ENCODE results near the gene UBE4B.
"Not testable (repeated sequence)": the region's sequence is repeated elsewhere in the genome, so short reads cannot be mapped to it uniquely, and the experiment has no call there.

UBE4B gene

DNA sequence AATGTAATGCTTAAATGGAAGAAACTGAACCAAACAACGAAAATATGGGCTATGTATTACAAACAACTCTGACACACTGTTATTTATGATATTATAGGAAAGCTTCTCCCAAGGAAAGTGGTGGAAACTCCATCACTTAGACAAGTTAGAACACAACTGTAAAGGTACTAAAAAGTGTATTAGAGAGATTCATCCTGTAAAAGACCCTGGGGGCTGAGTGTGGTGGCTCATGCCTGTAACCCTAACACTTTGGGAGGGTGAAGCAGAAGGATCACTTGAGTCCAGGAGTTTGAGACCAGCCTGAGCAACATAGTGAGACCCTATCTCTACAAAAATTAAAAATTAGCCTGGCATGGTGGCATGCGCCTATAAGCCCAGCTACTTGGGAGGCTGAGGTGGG, 7.4 kb upstream of the UBE4B start:
- Histone ChIP-seq H3K18ac (ENCODE audit: low read length) (no peak overlapping the region), H2AFZ (ENCODE audit: insufficient read depth, low read length, poor library complexity) (no peak overlapping the region), H3K36me3 (ENCODE audit: control insufficient read depth in 1 of 2, insufficient read depth in 2 of 2, low read length in 2 of 2) (no peaks in the 10 kb centered on the region), H4K91ac (ENCODE audit: low read depth, low read length) (no peak overlapping the region), H3K23ac (ENCODE audit: low read length) (no peak overlapping the region), H2BK5ac (ENCODE audit: low read depth, low read length, poor library complexity) (no peak overlapping the region), H3K9me3 (ENCODE audit: insufficient read depth, low read depth, low read length) (no peaks in the 10 kb centered on the region), H3K4ac (ENCODE audit: low read depth, low read length) (no peak overlapping the region), H3K79me2 (ENCODE audit: control insufficient read depth, insufficient read depth, low read length, poor library complexity) (no peaks in the 10 kb centered on the region), H4K12ac (ENCODE audit: low read depth, low read length) (no peak overlapping the region), H2AK5ac (ENCODE audit: low read length) (no peak overlapping the region), H3K27me3 (ENCODE audit: insufficient read depth, low read length) (no peaks in the 10 kb centered on the region), H3K4me2 (ENCODE audit: low read length) (no peak overlapping the region), H3K27ac (ENCODE audit: low read depth, low read length) (no peak overlapping the region), H2BK120ac (ENCODE audit: insufficient read depth, low read length, poor library complexity) (no peak overlapping the region), H4K8ac (ENCODE audit: low read depth, low read length) (no peak overlapping the region), H3K4me3 (ENCODE audit: low read depth, low read length) (no peak overlapping the region), H3K79me1 (ENCODE audit: low read length) (no peaks in the 10 kb centered on the region), H3K4me1 (ENCODE audit: control insufficient read depth in 1 of 2, insufficient read depth in 2 of 2, low read length in 2 of 2) (no peaks in the 10 kb centered on the region), H3K14ac (ENCODE audit: low read length) (no peak overlapping the region), H3K9ac (ENCODE audit: low read length) (no peak overlapping the region), H2BK12ac (ENCODE audit: low read length) (no peak overlapping the region)
- DNase-seq = no peak
- no CpG with 5 or more reads among the region's 2 CpGs for WGBS (ENCODE audit: extremely low coverage, insufficient coverage, insufficient read length)

GRCh38 chr1:10027027-10027426, 5.7 kb upstream of the UBE4B start:
- Histone ChIP-seq H4K8ac (ENCODE audit: low read depth, low read length) (no peak overlapping the region), H3K4me1 (ENCODE audit: control insufficient read depth in 1 of 2, insufficient read depth in 2 of 2, low read length in 2 of 2) (peaks cover 0 to 3% of the 10 kb centered on the region in 2 experiments), H4K12ac (ENCODE audit: low read depth, low read length) (no peak overlapping the region), H3K4me3 (ENCODE audit: low read depth, low read length) (no peak overlapping the region), H3K9ac (ENCODE audit: low read length) (no peak overlapping the region), H3K79me1 (ENCODE audit: low read length) (peaks cover 2% of the 10 kb centered on the region), H3K79me2 (ENCODE audit: control insufficient read depth, insufficient read depth, low read length, poor library complexity) (no peaks in the 10 kb centered on the region), H3K36me3 (ENCODE audit: control insufficient read depth in 1 of 2, insufficient read depth in 2 of 2, low read length in 2 of 2) (no peaks in the 10 kb centered on the region), H3K23ac (ENCODE audit: low read length) (no peak overlapping the region), H3K27me3 (ENCODE audit: insufficient read depth, low read length) (no peaks in the 10 kb centered on the region), H3K9me3 (ENCODE audit: insufficient read depth, low read depth, low read length) (no peaks in the 10 kb centered on the region), H2BK5ac (ENCODE audit: low read depth, low read length, poor library complexity) (no peak overlapping the region), H4K91ac (ENCODE audit: low read depth, low read length) (no peak overlapping the region), H3K4ac (ENCODE audit: low read depth, low read length) (no peak overlapping the region), H3K18ac (ENCODE audit: low read length) (no peak overlapping the region), H3K27ac (ENCODE audit: low read depth, low read length) (no peak overlapping the region), H2BK120ac (ENCODE audit: insufficient read depth, low read length, poor library complexity) (no peak overlapping the region), H2AFZ (ENCODE audit: insufficient read depth, low read length, poor library complexity) (no peak overlapping the region), H2AK5ac (ENCODE audit: low read length) (no peak overlapping the region), H3K14ac (ENCODE audit: low read length) (no peak overlapping the region), H2BK12ac (ENCODE audit: low read length) (no peak overlapping the region), H3K4me2 (ENCODE audit: low read length) (no peak overlapping the region)
- no peak for DNase-seq

DNA sequence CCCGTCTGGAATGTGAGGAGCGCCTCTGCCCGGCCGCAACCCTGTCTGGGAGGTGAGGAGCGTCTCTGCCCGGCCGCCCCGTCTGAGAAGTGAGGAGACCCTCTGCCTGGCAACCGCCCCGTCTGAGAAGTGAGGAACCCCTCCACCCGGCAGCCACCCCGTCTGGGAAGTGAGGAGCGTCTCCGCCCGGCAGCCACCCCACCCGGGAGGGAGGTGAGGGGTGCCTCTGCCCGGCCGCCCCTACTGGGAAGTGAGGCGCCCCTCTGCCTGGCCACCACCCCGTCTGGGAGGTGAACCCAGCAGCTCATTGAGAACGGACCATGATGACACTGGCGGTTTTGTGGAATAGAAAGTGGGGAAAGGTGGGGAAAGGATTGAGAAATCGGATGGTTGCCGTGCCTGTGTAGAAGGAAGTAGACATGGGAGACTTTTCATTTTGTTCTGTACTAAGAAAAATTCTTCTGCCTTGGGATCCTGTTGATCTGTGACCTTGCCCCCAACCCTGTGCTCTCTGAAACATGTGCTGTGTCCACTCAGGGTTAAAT, 3.7 kb upstream of the UBE4B start:
- not testable (repeated sequence) for H3K9me3 ChIP-seq (ENCODE audit: insufficient read depth, low read depth, low read length); H3K27me3 ChIP-seq (ENCODE audit: insufficient read depth, low read length); H3K14ac ChIP-seq (ENCODE audit: low read length); H2BK12ac ChIP-seq (ENCODE audit: low read length); H3K4me3 ChIP-seq (ENCODE audit: low read depth, low read length); H3K18ac ChIP-seq (ENCODE audit: low read length); H2AFZ ChIP-seq (ENCODE audit: insufficient read depth, low read length, poor library complexity); H3K23ac ChIP-seq (ENCODE audit: low read length); H3K9ac ChIP-seq (ENCODE audit: low read length); H4K8ac ChIP-seq (ENCODE audit: low read depth, low read length); H2BK5ac ChIP-seq (ENCODE audit: low read depth, low read length, poor library complexity); H3K36me3 ChIP-seq (ENCODE audit: control insufficient read depth in 1 of 2, insufficient read depth in 2 of 2, low read length in 2 of 2); H4K91ac ChIP-seq (ENCODE audit: low read depth, low read length); H3K27ac ChIP-seq (ENCODE audit: low read depth, low read length); H4K12ac ChIP-seq (ENCODE audit: low read depth, low read length); H3K4ac ChIP-seq (ENCODE audit: low read depth, low read length); H2BK120ac ChIP-seq (ENCODE audit: insufficient read depth, low read length, poor library complexity); H3K4me1 ChIP-seq (ENCODE audit: control insufficient read depth in 1 of 2, insufficient read depth in 2 of 2, low read length in 2 of 2); H2AK5ac ChIP-seq (ENCODE audit: low read length); H3K4me2 ChIP-seq (ENCODE audit: low read length)
- peak in 1 of 2 donors; percentile 41 for DNase-seq
- WGBS (ENCODE audit: extremely low coverage, insufficient coverage, insufficient read length) = no CpG with 5 or more reads among the region's 24 CpGs
- peaks cover 10% of the 10 kb centered on the region for H3K79me2 ChIP-seq (ENCODE audit: control insufficient read depth, insufficient read depth, low read length, poor library complexity)
- H3K79me1 ChIP-seq (ENCODE audit: low read length) = peaks cover 13% of the 10 kb centered on the region

DNA sequence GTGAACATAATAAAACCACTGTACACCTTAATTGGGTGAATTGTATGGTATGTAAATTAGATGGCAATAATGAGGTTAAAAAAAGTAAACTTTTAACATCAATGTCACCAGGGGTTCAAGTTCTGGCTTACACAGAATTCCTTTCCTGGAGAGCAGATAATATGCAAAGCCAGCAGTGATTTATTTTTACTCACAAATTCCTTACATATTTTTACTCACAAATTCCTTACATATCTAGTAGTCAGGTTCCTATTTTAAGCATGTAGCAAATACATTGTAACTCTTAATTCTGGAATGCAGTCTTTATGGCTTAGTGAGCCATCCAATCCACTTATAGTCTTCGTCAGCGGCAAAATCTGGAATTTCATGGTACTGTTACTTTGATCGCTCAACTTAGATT, 1.3 kb upstream of the UBE4B start:
- Histone ChIP-seq H3K79me1 (ENCODE audit: low read length) (peaks cover 13% of the 10 kb centered on the region), H3K4ac (ENCODE audit: low read depth, low read length) (no peak overlapping the region), H3K27ac (ENCODE audit: low read depth, low read length) (no peak overlapping the region), H4K8ac (ENCODE audit: low read depth, low read length) (no peak overlapping the region), H3K36me3 (ENCODE audit: control insufficient read depth in 1 of 2, insufficient read depth in 2 of 2, low read length in 2 of 2) (no peaks in the 10 kb centered on the region), H3K27me3 (ENCODE audit: insufficient read depth, low read length) (no peaks in the 10 kb centered on the region), H3K9me3 (ENCODE audit: insufficient read depth, low read depth, low read length) (no peaks in the 10 kb centered on the region), H2BK5ac (ENCODE audit: low read depth, low read length, poor library complexity) (no peak overlapping the region), H3K9ac (ENCODE audit: low read length) (no peak overlapping the region), H3K14ac (ENCODE audit: low read length) (no peak overlapping the region), H3K4me3 (ENCODE audit: low read depth, low read length) (no peak overlapping the region), H2BK120ac (ENCODE audit: insufficient read depth, low read length, poor library complexity) (no peak overlapping the region), H2BK12ac (ENCODE audit: low read length) (no peak overlapping the region), H3K18ac (ENCODE audit: low read length) (no peak overlapping the region), H3K4me2 (ENCODE audit: low read length) (no peak overlapping the region), H2AK5ac (ENCODE audit: low read length) (no peak overlapping the region), H2AFZ (ENCODE audit: insufficient read depth, low read length, poor library complexity) (no peak overlapping the region), H3K79me2 (ENCODE audit: control insufficient read depth, insufficient read depth, low read length, poor library complexity) (peaks cover 10% of the 10 kb centered on the region), H3K23ac (ENCODE audit: low read length) (no peak overlapping the region), H4K12ac (ENCODE audit: low read depth, low read length) (no peak overlapping the region), H4K91ac (ENCODE audit: low read depth, low read length) (no peak overlapping the region), H3K4me1 (ENCODE audit: control insufficient read depth in 1 of 2, insufficient read depth in 2 of 2, low read length in 2 of 2) (peaks cover 0 to 3% of the 10 kb centered on the region in 2 experiments)
- no CpG with 5 or more reads among the region's 3 CpGs for WGBS (ENCODE audit: extremely low coverage, insufficient coverage, insufficient read length)
- DNase-seq = peak; percentile 23 to 82
